ENCODE data around the gene BRMS1. TPM values are rescaled to one million over a fixed set of nuclear protein-coding genes. Genes with fewer than 3 reads are reported as not detected.
"Not testable (repeated sequence)": the region's sequence is repeated elsewhere in the genome, so short reads cannot be mapped to it uniquely, and the experiment has no call there.

Gene BRMS1
- total and polyA plus RNA-seq, 7 donors, result 12.6 to 152 (median 33.8) TPM

DNA sequence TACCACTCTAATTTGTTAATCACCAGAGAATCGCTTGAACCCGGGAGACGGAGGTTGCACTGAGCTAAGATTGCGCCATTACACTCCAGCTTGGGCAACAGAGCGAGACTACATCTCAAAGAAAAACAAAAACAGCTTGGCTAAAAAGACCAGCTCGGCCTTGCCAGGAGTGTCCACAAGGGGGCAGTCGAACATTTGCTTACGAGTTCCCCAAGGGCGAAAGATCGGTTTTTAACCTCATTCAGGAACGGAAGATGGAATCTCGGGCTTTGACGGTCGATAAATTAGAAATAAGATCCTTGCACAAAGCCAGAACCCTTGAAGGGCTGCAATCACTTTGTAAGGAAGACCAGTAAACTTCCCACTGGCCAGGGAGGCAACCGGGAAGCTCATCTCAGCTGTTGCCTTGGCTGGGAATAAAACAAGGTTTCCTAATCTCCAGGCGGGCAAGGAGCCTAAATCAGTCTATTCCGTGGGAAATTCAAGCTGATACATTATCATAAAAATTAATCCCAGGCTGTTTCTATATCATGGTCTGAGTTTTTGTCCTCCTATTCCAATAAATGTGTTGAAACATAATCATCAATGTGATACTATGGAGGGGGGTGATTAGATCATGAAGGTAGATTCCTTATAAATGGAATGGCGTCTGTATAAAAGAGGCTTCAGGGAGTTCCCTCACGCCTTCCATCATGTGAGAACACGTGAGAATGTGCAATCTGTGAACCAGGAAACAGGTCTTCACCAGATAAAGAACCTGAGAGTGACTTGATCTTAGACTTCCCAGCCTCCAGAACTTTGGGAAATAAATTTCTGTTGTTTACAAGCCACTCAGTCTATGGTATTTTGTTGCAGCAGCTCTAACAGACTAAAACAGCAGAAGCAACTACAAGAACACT lies 41.5 kb upstream of the BRMS1 start:
- peak; percentile 74 to 87 (median 80) for ATAC-seq
- TF ChIP-seq, protein P1, sequence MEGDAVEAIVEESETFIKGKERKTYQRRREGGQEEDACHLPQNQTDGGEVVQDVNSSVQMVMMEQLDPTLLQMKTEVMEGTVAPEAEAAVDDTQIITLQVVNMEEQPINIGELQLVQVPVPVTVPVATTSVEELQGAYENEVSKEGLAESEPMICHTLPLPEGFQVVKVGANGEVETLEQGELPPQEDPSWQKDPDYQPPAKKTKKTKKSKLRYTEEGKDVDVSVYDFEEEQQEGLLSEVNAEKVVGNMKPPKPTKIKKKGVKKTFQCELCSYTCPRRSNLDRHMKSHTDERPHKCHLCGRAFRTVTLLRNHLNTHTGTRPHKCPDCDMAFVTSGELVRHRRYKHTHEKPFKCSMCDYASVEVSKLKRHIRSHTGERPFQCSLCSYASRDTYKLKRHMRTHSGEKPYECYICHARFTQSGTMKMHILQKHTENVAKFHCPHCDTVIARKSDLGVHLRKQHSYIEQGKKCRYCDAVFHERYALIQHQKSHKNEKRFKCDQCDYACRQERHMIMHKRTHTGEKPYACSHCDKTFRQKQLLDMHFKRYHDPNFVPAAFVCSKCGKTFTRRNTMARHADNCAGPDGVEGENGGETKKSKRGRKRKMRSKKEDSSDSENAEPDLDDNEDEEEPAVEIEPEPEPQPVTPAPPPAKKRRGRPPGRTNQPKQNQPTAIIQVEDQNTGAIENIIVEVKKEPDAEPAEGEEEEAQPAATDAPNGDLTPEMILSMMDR (IDR thresholded peaks at IDR 0.05), result peak; percentile 91
- intact Hi-C loops (cut with DNase I), result loop anchor here (1.0 to 5.0 kb wide), 3 partner anchors 39 to 75 kb away; partner anchors contain the start of genes B4GAT1 (in 1 of the 2) and BRMS1 (in 1 of the 2)
- Histone ChIP-seq H3K9me3 (no peaks in the 10 kb centered on the region), H3K36me3 (ENCODE audit: insufficient read depth in 1 of 2, low read depth in 1 of 2) (no peaks in the 10 kb centered on the region), H3K4me3 (peak overlapping the region; percentile 42), H3K27me3 (ENCODE audit: insufficient read depth in 3 of 3, low read length in 2 of 3) (no peaks in the 10 kb centered on the region), H3K4me1 (peaks cover 12% of the 10 kb centered on the region), H3K27ac (peak overlapping the region; percentile 54)
- 5 to 10% (median 5%) methylated on average over 20 of the region's 20 CpGs for WGBS, 3 donors
- DNase-seq, result peak; percentile 87 to 92

DNA sequence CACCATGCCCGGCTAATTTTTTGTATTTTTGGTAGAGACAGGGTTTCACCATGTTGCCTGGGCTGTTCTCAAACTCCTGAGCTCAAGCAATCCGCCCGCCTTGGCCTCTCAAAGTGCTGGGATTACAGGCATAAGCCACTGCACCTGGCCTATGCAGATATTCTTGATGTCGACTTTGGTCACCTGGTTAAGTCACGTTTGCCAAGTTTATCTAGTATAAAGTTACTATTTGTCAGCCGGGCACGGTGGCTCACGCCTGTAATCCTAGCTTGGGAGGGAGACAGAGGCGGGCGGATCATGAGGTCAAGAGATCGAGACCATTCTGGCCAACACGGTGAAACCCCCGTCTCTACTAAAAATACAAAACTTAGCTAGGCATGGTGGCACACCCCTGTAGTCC lies 39.4 kb upstream of the BRMS1 start:
- intact Hi-C loops (cut with DNase I); H3K27me3 ChIP-seq (ENCODE audit: insufficient read depth in 3 of 3, low read length in 2 of 3): not testable (repeated sequence)
- peaks cover 12% of the 10 kb centered on the region for H3K4me1 ChIP-seq

DNA sequence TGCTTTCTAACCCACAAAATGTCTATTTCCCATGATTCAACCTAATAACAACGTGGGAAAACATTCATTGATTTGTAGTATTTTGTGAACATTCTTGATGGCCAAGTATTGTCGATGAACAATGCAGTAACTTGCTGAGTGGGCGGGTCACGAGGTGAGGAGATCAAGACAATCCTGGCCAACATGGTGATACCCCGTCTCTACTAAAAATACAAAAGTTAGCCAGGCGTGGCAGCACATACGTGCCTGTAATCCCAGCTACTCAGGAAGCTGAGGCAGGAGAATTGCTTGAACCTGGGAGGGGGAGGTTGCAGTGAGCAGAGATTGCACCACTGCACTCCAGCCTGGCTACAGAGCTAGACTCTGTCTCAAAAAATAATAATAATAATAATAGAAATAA lies 35.4 kb upstream of the BRMS1 start:
- WGBS, 3 donors, result 22 to 31% (median 26%) methylated on average over 7 of the region's 7 CpGs

More for the DNA sequence above, 39.4 kb upstream of the BRMS1 start:
- not testable (repeated sequence) for DNase-seq; H3K9me3 ChIP-seq; H3K36me3 ChIP-seq (ENCODE audit: insufficient read depth in 1 of 2, low read depth in 1 of 2); H3K27ac ChIP-seq; H3K4me3 ChIP-seq
- peak in 1 of 4 donors; percentile 55 for ATAC-seq
- WGBS, 3 donors, result 30 to 44% (median 36%) methylated on average over 13 of the region's 13 CpGs

DNA sequence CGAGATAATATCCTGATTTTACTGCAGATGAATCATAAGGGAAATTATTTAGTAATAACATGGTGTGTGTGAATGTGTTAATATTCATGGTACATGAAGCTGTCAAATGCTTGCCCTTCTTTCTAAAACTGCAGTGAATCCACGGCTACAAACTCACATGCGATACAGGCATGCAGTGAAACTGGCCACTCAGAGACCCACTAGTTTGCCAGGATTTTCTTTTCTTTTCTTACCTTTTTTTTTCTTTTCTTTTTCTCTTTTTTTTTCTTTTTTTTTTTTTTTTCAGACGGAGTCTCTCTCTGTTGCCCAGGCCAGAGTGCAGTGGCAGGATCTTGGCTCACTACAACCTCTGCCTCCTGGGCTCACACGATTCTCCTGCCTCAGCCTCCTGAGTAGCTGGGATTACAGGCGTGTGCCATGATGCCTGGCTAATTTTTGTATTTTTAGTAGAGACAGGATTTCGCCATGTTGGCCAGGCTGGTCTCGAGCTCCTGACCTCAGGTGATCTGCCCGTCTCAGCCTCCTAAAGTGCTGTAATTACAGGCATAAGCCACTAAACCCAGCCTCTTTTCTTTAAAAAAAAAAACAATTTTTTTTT lies 28.9 kb upstream of the BRMS1 start:
- H3K27me3 ChIP-seq (ENCODE audit: insufficient read depth in 3 of 3, low read length in 2 of 3); H3K36me3 ChIP-seq (ENCODE audit: insufficient read depth in 1 of 2, low read depth in 1 of 2); H3K9me3 ChIP-seq; intact Hi-C loops (cut with DNase I): not testable (repeated sequence)
- ATAC-seq (peak in 1 of 4 donors; percentile 0), DNase-seq (peak in 1 of 2 donors; percentile 46)
- whole genome bisulfite sequencing, 3 donors, result 23 to 34% (median 29%) methylated on average over 9 of the region's 9 CpGs
- peak overlapping the region; percentile 93 for H3K27ac ChIP-seq
- peaks cover 41% of the 10 kb centered on the region for H3K4me1 ChIP-seq
- peak overlapping the region; percentile 26 for H3K4me3 ChIP-seq

More for the DNA sequence above, 35.4 kb upstream of the BRMS1 start:
- intact Hi-C loops (cut with DNase I); ATAC-seq; H3K4me1 ChIP-seq; H3K9me3 ChIP-seq; H3K4me3 ChIP-seq; H3K27me3 ChIP-seq (ENCODE audit: insufficient read depth in 3 of 3, low read length in 2 of 3); H3K27ac ChIP-seq; H3K36me3 ChIP-seq (ENCODE audit: insufficient read depth in 1 of 2, low read depth in 1 of 2): not testable (repeated sequence)
- peak in 1 of 2 donors; percentile 12 for DNase-seq

DNA sequence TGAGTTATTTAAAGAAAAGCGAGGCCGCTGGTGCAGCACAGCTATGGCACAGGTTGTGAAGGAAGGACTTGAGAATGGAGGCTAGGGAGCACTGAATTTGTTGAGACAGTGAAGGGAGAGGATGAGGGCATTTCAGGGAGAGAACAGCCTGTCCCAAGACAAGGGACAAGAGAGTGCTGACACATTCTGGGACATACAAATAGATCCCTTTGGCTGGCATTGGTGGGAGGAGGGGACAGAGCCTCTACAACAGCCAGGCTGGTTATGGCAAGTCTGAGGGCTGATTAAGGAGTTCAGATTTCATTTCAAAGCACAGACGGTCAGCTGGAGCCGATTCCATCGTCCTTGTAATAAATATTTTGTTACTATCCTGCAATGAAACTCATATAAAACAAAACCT lies 28.4 kb upstream of the BRMS1 start:
- ATAC-seq (peak; percentile 72 to 75 (median 74)), DNase-seq (peak; percentile 45 to 78)
- Histone ChIP-seq H3K4me1 (peaks cover 45% of the 10 kb centered on the region), H3K36me3 (ENCODE audit: insufficient read depth in 1 of 2, low read depth in 1 of 2) (peaks cover 0 to 3% of the 10 kb centered on the region in 2 donors), H3K4me3 (peak overlapping the region; percentile 26), H3K27me3 (ENCODE audit: insufficient read depth in 3 of 3, low read length in 2 of 3) (no peaks in the 10 kb centered on the region), H3K27ac (peak overlapping the region; percentile 93), H3K9me3 (no peaks in the 10 kb centered on the region)
- intact Hi-C loops (cut with DNase I), result no loop called here
- WGBS, 3 donors, result 22 to 28% (median 24%) methylated on average over 5 of the region's 5 CpGs
- TF ChIP-seq, protein P1 (IDR thresholded peaks at IDR 0.05), result no peak
